NCI-H2081 (cell line): ENCODE data around the gene MEX3A.
"Not testable (repeated sequence)": the region's sequence is repeated elsewhere in the genome, so short reads cannot be mapped to it uniquely, and the experiment has no call there.

ENCODE experiments used
- DNase-seq, 2 experiments: peaks; one replicate each; lab custom pipeline; 2025; lab: John Stamatoyannopoulos, UW

The MEX3A gene, protein sequence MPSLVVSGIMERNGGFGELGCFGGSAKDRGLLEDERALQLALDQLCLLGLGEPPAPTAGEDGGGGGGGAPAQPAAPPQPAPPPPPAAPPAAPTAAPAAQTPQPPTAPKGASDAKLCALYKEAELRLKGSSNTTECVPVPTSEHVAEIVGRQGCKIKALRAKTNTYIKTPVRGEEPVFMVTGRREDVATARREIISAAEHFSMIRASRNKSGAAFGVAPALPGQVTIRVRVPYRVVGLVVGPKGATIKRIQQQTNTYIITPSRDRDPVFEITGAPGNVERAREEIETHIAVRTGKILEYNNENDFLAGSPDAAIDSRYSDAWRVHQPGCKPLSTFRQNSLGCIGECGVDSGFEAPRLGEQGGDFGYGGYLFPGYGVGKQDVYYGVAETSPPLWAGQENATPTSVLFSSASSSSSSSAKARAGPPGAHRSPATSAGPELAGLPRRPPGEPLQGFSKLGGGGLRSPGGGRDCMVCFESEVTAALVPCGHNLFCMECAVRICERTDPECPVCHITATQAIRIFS

DNA sequence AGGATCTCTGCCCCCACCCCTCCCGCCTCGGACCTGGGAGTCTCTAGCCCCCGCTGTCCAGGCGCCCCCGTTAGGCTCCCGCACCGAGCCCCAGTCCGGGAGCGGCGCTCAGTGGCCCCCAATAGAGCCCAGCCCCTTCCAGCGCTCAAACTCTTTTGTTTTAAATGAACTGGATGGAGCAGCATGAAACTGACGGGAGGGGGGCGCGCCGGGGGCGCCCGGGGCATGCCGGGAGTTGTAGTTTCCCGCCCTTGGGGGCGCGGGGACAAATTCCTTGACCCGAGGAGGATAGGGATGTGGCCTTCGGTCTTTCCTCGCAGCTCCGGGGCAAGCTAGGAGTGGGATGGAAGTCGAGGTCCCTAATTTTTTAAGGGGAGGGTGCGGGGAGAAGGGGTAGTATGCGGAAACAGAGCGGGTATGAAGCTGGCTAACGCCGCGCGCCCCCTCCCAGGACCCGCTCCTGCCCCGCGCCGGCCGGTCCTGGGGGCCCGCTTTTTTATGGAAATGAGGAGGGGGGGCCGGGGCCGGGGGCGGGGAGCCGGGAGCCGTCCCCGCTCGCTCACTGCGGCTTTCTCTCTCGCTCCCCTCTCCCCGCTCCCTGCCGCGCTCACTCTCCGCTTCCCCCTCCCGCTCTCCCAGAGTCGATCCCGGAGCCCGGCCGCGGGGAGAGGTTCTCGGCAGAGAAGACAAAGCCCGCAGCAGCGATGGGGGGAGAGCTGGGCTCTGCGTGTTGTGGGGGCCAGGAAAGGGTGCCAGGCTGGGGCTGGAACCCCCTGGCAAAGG lies at the start of gene MEX3A:
TSS of gene MEX3A (minus strand) at position 157 of the 783 bp plus-strand sequence. CDS start 467 bp downstream, outside the sequence.
- DNase-seq: peak; percentile 76 to 89

GRCh38 chr1:156130578-156130942 lies 48.3 kb upstream of the MEX3A start:
- DNase-seq: no peak

DNA sequence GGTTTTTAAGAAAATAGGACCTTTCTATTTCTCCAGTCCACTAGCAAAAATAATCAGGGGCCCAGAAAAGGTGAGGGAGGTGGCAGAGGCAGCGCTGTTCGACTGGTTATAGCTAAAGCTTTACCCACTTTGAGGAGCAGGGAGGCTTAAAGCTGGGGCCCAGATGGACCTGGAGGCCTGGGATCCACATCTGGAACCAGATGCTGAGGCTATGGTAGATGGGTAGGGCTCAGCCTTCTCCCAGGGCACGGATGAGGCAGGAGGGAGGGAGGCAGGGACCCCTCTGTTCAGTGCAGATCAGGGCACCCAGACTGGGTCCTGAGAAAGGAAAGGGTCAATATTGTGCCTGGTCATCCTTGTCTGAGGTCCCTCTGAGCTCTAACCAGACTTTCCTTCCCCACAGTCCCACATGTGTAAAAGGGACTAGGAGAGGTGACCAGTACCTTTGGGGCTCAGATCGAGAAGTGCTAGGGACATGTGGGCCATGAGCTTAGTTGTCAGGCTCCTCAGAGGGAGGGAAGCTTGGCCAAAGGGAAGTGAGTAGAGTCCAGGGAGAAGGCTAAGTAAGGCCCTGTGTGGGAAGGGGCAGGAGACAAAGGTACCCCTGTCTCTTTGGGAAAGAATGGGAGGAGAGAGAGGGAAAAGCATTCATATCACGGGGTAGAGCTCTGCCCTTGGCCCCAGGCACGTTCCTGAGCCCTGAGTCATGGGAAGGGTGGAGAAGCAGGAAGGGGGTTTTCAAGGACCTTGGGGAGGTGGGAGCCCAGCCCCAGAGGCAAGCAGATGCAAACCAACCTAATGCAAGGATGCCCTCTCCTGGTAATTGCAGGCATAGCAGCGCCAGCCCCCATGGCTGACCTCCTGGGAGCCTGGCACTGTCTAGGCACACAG lies 47.7 kb upstream of the MEX3A start:
- DNase-seq: peak; percentile 79 to 81

- no peak for DNase-seq
Measured at GRCh38 chr1:156128654-156129597, 46.7 kb upstream of the MEX3A start.

GRCh38 chr1:156128308-156128653 lies 46.0 kb upstream of the MEX3A start:
- DNase-seq: no peak

- no peak for DNase-seq
Measured at GRCh38 chr1:156126630-156127534, 44.6 kb upstream of the MEX3A start.

GRCh38 chr1:156126043-156126629 lies 43.9 kb upstream of the MEX3A start:
- no peak for DNase-seq

DNA sequence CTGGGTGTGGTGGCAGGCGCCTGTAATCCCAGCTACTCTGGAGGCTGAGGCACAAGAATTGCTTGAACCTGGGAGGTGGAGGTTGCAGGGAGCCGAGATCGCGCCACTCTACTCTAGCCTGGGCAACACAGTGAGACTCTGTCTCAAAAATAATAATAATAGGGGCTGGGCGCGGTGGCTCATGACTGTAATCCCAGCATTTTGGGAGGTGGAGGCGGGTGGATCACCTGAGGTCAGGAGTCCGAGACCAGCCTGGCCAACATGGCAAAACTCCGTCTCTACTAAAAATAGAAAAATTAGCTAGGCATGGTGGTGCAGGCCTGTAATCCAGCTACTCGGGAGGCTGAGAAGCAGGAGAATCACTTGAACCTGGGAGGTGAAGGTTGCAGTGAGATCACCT lies 43.3 kb upstream of the MEX3A start:
- DNase-seq: not testable (repeated sequence)

GRCh38 chr1:156124557-156125483 lies 42.6 kb upstream of the MEX3A start:
- no peak for DNase-seq

DNA sequence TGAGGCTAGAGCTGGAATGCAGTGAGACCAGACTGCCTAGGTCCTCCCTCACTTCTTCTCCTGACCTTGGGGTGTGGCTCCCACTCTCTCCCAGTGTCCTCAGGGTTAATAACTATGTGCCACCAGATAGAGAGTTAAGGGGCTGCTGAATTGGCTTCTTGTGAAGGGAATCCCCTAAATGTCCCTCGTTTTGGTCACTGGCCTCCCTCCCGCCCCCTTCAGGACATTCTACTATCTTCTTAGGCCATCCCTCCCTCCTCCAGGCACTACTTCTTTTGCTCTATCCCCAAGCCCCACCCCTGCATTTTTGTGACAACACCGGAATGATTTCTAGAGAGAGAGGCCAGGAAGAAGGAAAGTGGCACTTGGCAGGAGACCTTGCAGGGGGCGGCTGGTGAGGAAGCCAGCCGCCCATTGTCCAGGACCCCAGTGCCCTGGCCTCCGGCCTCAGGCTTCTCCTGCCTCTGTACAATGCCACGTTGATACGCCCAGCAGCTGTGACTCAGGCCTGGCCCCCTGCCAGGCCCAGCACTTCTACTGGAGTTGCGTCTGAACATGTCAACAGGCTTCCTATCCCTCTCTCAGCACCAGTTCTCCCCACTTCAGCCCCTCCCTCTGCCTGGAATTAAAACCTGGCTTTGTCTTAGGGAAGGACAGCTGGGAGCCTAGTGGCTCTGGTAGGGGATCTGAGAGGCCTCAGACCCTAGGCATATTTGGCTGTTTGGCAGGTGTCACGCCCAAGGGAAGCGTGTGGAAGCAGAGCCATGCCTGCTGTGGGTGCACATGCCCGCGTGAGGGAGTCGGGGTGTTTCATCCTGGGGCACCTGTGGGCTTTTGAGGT lies 41.3 kb upstream of the MEX3A start:
- DNase-seq: peak; percentile 86 to 95

GRCh38 chr1:156122519-156123355 lies 40.5 kb upstream of the MEX3A start:
- peak in 1 of 2 experiments; percentile 40 for DNase-seq

GRCh38 chr1:156122086-156122485 lies 39.8 kb upstream of the MEX3A start:
- no peak for DNase-seq

DNA sequence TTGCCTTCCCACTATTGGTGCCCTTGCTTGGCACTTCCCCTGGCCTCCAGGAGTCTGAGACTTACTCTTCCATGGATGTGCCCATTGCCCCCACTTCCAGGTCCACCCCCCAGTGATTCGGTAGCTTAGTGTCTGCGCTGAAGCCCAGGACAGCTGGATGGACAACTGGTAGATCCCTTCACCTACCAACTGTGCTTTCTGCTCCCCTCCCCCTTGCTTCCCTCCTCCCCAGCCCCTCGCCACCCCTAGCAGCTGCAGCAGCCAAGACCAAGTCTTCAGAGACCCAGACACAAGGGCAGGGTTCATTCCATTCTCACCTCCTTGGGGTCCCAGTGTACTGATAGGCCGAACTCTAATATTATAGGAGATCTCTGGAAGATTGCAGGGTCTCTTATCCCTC lies 39.2 kb upstream of the MEX3A start:
- no peak for DNase-seq

DNA sequence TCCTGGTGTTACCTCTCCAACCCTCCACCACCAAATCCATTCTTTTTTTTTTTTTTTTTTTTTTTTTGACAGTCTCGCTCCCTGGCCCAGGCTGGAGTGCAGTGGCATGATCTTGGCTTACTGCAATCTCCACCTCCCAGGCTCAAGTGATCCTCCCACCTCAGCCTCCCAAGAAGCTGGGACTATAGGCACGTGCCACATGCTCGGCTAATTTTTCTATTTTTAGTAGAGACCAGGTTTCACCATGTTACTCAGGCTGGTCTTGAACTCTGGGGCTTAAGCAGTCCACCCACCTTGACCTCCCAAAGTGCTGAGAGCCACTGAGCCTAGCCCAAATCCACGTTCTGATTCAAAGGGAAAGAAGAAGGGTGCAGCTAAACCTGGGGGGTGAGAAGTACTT lies 38.7 kb upstream of the MEX3A start:
- not testable (repeated sequence) for DNase-seq

GRCh38 chr1:156120318-156120717 lies 38.1 kb upstream of the MEX3A start:
- DNase-seq: no peak

DNA sequence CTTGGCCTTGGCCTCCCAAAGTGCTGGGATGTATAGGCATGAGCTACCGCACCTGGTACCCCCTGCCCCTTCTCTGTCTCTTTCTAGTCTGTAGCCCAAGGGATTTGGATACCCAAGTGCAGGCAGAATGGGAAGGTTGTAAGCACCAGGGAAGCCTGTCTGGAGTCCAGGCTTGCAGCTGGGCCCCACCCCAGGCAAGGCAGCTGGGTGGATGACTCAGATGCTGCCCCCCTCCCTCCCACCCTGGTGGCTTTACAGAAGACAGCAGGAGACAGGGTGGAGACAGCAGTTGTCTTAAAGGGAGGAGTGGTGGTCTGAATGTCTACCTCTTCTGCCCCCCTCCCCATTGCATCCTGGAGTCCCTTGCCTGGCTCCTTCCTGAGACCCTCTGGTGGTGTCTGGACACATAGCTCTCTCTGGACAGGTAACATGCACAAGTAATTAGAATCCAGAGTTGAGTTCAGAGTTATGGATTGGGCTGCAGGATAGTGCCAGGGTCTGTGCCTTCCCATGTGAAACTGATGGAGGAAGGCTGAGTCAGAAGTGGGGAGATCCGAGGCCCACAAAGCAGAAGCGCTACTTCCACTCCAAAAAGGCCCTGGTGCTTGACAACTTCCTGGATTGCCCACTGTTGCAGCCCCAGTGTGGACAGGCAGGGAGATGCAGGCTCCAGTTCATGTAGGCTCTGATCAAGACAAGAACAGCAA lies 37.4 kb upstream of the MEX3A start:
- DNase-seq: no peak
